ENCODE data around the gene KIF25.

Gene KIF25

DNA sequence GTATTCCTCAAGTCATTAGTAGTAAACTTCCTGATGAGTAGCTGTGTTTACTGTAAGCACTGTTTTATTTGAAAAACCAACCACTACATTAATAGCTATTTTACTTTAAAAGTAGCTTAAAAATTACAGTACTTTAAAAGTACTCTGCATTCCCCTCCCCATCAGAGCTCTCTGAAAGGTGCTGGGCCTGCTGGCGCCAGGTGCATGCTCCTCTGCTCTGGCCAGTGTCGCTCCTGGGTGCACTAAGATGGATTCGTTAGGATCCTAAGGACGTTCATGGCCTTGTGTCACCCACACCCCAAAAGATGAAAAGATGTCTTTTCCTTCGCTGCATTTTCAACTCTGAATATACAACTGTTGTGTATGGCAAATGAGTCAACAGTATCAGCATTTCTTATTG is 43.9 kb upstream of the KIF25 start:
- H3K4me3 ChIP-seq (ENCODE audit: low read length), result no peak overlapping the region
- no peak for DNase-seq (ENCODE audit: low read depth)
- TF ChIP-seq, protein P1, sequence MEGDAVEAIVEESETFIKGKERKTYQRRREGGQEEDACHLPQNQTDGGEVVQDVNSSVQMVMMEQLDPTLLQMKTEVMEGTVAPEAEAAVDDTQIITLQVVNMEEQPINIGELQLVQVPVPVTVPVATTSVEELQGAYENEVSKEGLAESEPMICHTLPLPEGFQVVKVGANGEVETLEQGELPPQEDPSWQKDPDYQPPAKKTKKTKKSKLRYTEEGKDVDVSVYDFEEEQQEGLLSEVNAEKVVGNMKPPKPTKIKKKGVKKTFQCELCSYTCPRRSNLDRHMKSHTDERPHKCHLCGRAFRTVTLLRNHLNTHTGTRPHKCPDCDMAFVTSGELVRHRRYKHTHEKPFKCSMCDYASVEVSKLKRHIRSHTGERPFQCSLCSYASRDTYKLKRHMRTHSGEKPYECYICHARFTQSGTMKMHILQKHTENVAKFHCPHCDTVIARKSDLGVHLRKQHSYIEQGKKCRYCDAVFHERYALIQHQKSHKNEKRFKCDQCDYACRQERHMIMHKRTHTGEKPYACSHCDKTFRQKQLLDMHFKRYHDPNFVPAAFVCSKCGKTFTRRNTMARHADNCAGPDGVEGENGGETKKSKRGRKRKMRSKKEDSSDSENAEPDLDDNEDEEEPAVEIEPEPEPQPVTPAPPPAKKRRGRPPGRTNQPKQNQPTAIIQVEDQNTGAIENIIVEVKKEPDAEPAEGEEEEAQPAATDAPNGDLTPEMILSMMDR (IDR thresholded peaks at IDR 0.05; ENCODE audit: insufficient read depth, low read depth, low read length, missing control alignments), result no peak

DNA sequence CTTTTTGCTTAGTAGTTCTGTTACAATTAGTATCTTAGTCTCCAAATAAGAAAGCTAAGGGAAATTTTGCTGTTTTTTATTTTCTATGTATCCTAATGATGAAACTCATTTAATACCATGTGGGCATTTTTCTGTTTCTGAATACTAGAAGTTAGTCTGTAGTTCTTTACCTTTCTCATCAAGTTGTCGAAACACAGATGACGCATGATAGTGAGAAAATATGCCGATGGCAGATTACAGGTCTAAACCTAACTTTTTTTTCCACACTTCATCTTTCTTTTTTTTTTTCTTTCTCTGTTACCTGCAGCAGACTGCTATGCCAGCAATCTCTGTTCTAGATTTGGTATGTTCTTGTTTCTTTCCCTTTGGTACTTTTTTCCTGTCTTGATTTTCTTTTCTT is 43.3 kb upstream of the KIF25 start:
- H3K4me3 ChIP-seq (ENCODE audit: low read length), result no peak overlapping the region
- DNase-seq (ENCODE audit: low read depth), result no peak
- TF ChIP-seq, protein P1 (IDR thresholded peaks at IDR 0.05; ENCODE audit: insufficient read depth, low read depth, low read length, missing control alignments), result no peak

DNA sequence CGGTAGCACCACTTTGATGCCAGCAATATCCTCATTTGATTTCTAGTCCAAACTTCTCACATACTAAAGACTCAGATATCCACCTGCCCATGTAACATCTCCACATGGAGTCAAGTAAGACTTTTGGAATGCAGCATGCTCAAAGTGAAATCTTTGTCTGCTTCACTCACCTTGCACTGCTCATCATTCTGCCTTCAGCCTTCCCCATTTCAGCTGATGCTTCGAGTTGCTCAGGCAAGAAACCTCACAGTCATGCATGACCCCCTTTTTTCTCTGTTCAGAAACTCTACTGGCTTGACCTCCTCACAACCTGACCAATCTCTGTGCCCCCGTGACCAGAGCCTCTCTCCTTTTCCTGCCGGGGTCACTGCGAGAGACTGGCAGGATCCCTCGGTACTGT is 41.0 kb upstream of the KIF25 start:
- no peak overlapping the region for H3K4me3 ChIP-seq (ENCODE audit: low read length)
- TF ChIP-seq, protein P1 (IDR thresholded peaks at IDR 0.05; ENCODE audit: insufficient read depth, low read depth, low read length, missing control alignments), result no peak
- peak; percentile 7 for DNase-seq (ENCODE audit: low read depth)

DNA sequence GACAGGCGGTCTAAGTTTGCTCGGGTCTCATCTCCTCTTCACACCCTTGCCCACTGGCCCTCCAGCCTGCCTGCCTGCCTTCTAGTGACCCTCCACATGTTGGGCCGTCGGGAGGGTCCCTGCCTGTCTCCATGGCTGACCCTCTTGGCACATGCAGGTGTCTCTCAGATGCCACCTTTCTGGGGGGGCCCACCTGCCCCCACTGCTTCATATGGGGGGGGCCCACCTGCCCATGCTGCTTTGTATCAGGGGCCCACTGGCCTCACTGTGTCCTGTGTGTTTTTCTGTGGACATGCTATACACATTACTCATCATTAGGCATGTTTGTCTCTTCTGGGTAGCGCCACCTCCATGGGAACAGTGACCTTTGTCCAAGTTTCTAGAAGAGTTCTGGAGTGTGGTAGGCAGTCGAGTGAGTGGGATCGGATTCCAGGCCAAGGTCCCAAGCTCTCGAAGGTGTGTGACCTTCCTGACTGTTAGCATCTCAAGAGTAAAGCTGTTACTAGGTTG is 40.4 kb upstream of the KIF25 start:
- TF ChIP-seq, protein P1 (IDR thresholded peaks at IDR 0.05; ENCODE audit: insufficient read depth, low read depth, low read length, missing control alignments), result no peak
- H3K4me3 ChIP-seq (ENCODE audit: low read length), result no peak overlapping the region

DNA sequence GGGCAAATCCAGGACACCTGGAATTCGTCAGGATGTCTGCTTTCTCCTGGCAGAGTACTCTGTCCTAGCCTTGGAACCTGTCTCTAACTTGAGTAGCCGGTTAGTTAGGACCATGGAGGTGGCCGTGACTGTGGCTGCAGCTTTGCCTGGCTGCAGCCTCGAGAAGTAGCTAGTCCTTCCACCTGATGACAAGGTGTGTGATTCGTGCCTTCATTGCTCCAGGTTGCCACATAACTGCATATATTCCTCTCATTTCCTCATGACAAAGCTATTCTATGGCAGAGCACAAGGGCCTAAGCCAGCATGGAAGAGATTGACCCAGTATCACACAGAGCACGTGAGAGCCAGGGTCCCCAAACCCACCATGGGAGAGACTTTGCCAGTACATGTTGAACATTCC is 39.8 kb upstream of the KIF25 start:
- TF ChIP-seq, protein P1 (IDR thresholded peaks at IDR 0.05; ENCODE audit: insufficient read depth, low read depth, low read length, missing control alignments), result no peak
- peak; percentile 78 for DNase-seq (ENCODE audit: low read depth)

More for the DNA sequence above, 40.4 kb upstream of the KIF25 start:
- DNase-seq (ENCODE audit: low read depth), result peak; percentile 24

DNA sequence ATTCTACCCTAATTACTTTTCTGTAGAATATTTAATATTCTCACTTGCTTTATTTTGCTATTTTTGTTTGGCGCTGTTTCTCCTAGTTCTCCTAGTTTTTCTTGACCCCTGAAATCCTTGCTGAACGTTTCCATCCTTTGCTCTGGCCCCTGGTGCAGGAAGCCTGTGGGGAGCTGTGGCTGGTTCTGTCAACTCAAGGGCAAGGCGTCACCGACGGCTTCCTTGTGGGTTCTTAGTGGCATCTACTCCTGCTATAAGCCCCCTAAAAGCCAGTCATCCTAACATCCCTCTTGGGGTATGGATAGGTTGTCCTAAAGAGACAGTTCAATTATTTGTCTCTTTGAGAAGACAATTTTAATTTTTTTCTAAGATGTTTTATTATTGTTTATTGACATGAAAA is 36.9 kb upstream of the KIF25 start:
- DNase-seq (ENCODE audit: low read depth), result no peak
- no peak overlapping the region for H3K4me3 ChIP-seq (ENCODE audit: low read length)
- TF ChIP-seq, protein P1 (IDR thresholded peaks at IDR 0.05; ENCODE audit: insufficient read depth, low read depth, low read length, missing control alignments), result no peak

More for the DNA sequence above, 39.8 kb upstream of the KIF25 start:
- no peak overlapping the region for H3K4me3 ChIP-seq (ENCODE audit: low read length)

DNA sequence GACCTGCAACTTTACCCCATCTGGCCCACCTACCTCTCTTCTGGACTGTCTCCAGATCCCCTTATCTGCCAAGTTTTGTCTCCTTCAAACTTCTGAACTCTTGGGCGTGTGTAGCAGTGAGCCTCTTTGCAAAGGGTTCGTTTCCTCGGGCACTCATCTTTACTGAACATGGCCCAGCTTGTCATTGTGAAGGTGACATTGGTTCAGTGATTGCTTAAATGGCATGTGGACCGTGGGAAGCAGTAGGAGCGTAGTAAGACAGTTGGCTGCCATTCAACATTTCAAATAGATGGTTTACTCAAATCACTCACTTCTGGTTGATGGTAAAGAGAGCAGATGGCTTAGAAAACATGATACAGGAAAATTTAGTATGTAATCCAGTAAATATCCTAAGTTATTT is 34.8 kb upstream of the KIF25 start:
- TF ChIP-seq, protein P1 (IDR thresholded peaks at IDR 0.05; ENCODE audit: insufficient read depth, low read depth, low read length, missing control alignments), result no peak
- H3K4me3 ChIP-seq (ENCODE audit: low read length), result no peak overlapping the region
- peak; percentile 13 for DNase-seq (ENCODE audit: low read depth)

Measured in epithelial cell of esophagus (primary cell).